NCI-H748 treated with DMSO at 0.1 percent for 48 hours (cell line): ENCODE measurements around the gene CMPK2.

Experiments
- DNase-seq: peaks from one replicate; lab custom pipeline; 2025; lab: John Stamatoyannopoulos, UW

The CMPK2 gene

GRCh38 chr2:6841537-6842287 is 24.0 kb downstream of the CMPK2 start:
- no peak for DNase-seq

- no peak for DNase-seq
Measured at GRCh38 chr2:6838673-6839319, 26.9 kb downstream of the CMPK2 start.

GRCh38 chr2:6835467-6835866 is 30.2 kb downstream of the CMPK2 start:
- no peak for DNase-seq

- DNase-seq: no peak
Measured at GRCh38 chr2:6834163-6834562, 31.5 kb downstream of the CMPK2 start.

GRCh38 chr2:6833300-6833604 is 32.5 kb downstream of the CMPK2 start:
- no peak for DNase-seq

GRCh38 chr2:6832596-6833299 is 33.0 kb downstream of the CMPK2 start:
- no peak for DNase-seq

GRCh38 chr2:6831229-6831628 is 34.5 kb downstream of the CMPK2 start:
- no peak for DNase-seq

- DNase-seq: peak; percentile 60
Measured at GRCh38 chr2:6828299-6828584, 37.5 kb downstream of the CMPK2 start.

- DNase-seq: peak; percentile 62
Measured at GRCh38 chr2:6827566-6828298, 38.0 kb downstream of the CMPK2 start.

- DNase-seq: peak; percentile 49
Measured at GRCh38 chr2:6826081-6826913, 39.4 kb downstream of the CMPK2 start.

- no peak for DNase-seq
Measured at GRCh38 chr2:6824962-6825361, 40.7 kb downstream of the CMPK2 start.

GRCh38 chr2:6823111-6823510 is 42.6 kb downstream of the CMPK2 start:
- DNase-seq: no peak

GRCh38 chr2:6822406-6822805 is 43.3 kb downstream of the CMPK2 start:
- DNase-seq: no peak

- DNase-seq: no peak
Measured at GRCh38 chr2:6820903-6821584, 44.7 kb downstream of the CMPK2 start.

GRCh38 chr2:6820236-6820635 is 45.5 kb downstream of the CMPK2 start:
- DNase-seq: no peak

- DNase-seq: no peak
Measured at GRCh38 chr2:6819668-6820067, 46.0 kb downstream of the CMPK2 start.

GRCh38 chr2:6818012-6818411 is 47.7 kb downstream of the CMPK2 start:
- DNase-seq: no peak

GRCh38 chr2:6814869-6815268 is 50.8 kb downstream of the CMPK2 start:
- DNase-seq: no peak

- no peak for DNase-seq
Measured at GRCh38 chr2:6814312-6814711, 51.4 kb downstream of the CMPK2 start.

- DNase-seq: no peak
Measured at GRCh38 chr2:6813573-6813972, 52.1 kb downstream of the CMPK2 start.

- no peak for DNase-seq
Measured at GRCh38 chr2:6812857-6813530, 52.7 kb downstream of the CMPK2 start.
